HCT116 (cell line): Measurements from ENCODE around the gene KIF12. TPM values are rescaled to one million over a fixed set of nuclear protein-coding genes. Genes with fewer than 3 reads are reported as not detected.

Experiments
- ATAC-seq: fragments of 200-7000 bp; cut with Tn5 transposase; 2 replicates; pipeline ENCODE4 v1.9.1; 2020; ENCODE audit warnings: mild to moderate bottlenecking, moderate library complexity
- BruUV-seq: library from RNA; stranded (reverse); fragments of 400-500 nt; replicated peaks from 2 replicates; lab custom pipeline; 2021; lab: Mats Ljungman, UMichigan
- CTCF ChIA-PET: fragments of 300-600 bp; sonication (Branson Sonifier 250); formaldehyde crosslinking; loops from one replicate; lab custom pipeline; 2021; ENCODE audit warnings: antibody characterized with exemption; lab: Charles Lee
- POLR2A ChIA-PET: fragments of 300-600, 350-600 bp; sonication (Branson Sonifier 250); formaldehyde crosslinking; loops from one replicate; lab custom pipeline; 2021; ENCODE audit warnings: antibody characterized with exemption; lab: Charles Lee
- RAD21 ChIA-PET, 2 experiments: fragments of 300-600 bp; sonication (Branson Sonifier 250); formaldehyde crosslinking; loops; one replicate each; lab custom pipeline; 2023; ENCODE audit warnings: low total read pairs in 2 of 2; ENCODE audit not compliant: uncharacterized antibody in 2 of 2, unreplicated experiment in 2 of 2, low non-redundant PET in 1 of 2; lab: Charles Lee
- DNase-seq: peaks from one replicate; pipeline ENCODE4 v3.0.0-alpha.2; 2010; ENCODE audit warnings: low read depth, low spot score
- H2AFZ ChIP-seq: fragments of 200-600 bp; shearing (Covaris generic), sonication (generic); 2 replicates; pipeline ENCODE4 v1.6.1; 2017; ENCODE audit warnings: low read depth, mixed run types, mixed read lengths, antibody characterized with exemption, low read length; ENCODE audit not compliant: poor library complexity, severe bottlenecking
- H3K27ac ChIP-seq: 2 replicates; pipeline ENCODE4 v1.5.1; 2012; ENCODE audit warnings: low read depth, low read length
- H3K27me3 ChIP-seq: fragments of 200-600 bp; sonication (generic); 2 replicates; pipeline ENCODE4 v1.6.1; 2016; ENCODE audit warnings: mixed run types, low read length, mixed read lengths; ENCODE audit not compliant: insufficient read depth
- H3K36me3 ChIP-seq, 2 experiments: fragments of 200-500 bp in 1 of 2; fragments of 200-600 bp in 1 of 2; sonication (Bioruptor generic) in 1 of 2; sonication (generic) in 1 of 2; 2 replicates each; pipeline versions ENCODE4 v1.5.1 to v1.6.1; 2014 to 2016; ENCODE audit warnings: low read length in 2 of 2, inconsistent platforms in 1 of 2, mixed read lengths in 1 of 2, mixed run types in 1 of 2; ENCODE audit not compliant: insufficient read depth in 2 of 2, control insufficient read depth in 1 of 2
- H3K4me1 ChIP-seq, 2 experiments: fragments of 200-600 bp in 1 of 2; sonication (generic) in 1 of 2; 2 replicates each; pipeline versions ENCODE4 v1.5.1 to v1.6.1; 2012 to 2017; ENCODE audit warnings: low read length in 2 of 2, inconsistent platforms in 1 of 2, mild to moderate bottlenecking in 1 of 2, mixed read lengths in 1 of 2, mixed run types in 1 of 2, moderate library complexity in 1 of 2; ENCODE audit not compliant: insufficient read depth in 2 of 2, control insufficient read depth in 1 of 2
- H3K4me2 ChIP-seq: fragments of 200-600 bp; sonication (generic); 2 replicates; pipeline ENCODE4 v1.6.1; 2017; ENCODE audit warnings: mixed run types, low read length, mixed read lengths
- H3K4me3 ChIP-seq, 2 experiments: fragments of 200-600 bp in 1 of 2; sonication (generic) in 1 of 2; replicated peaks in 1 of 2; 2 replicates each; pipeline ENCODE4 v1.5.1; 2011 to 2016; ENCODE audit warnings: low read length in 2 of 2, control low read depth in 1 of 2, low read depth in 1 of 2, mild to moderate bottlenecking in 1 of 2, mixed read lengths in 1 of 2, mixed run types in 1 of 2
- H3K79me2 ChIP-seq: fragments of 200-600 bp; sonication (generic); 2 replicates; pipeline ENCODE4 v1.6.1; 2017; ENCODE audit warnings: mild to moderate bottlenecking, mixed run types, low read length, moderate library complexity, mixed read lengths; ENCODE audit not compliant: insufficient read depth
- H3K9ac ChIP-seq: fragments of 200-600 bp; sonication (generic); 2 replicates; pipeline ENCODE4 v1.6.1; 2016; ENCODE audit warnings: low read length, mixed read lengths
- H3K9me2 ChIP-seq: fragments of 200-600 bp; sonication (generic), shearing (Covaris generic); 2 replicates; pipeline ENCODE4 v1.6.1; 2017; ENCODE audit warnings: mixed run types, mild to moderate bottlenecking, moderate library complexity; ENCODE audit not compliant: insufficient read depth
- H3K9me3 ChIP-seq, 2 experiments: fragments of 200-500 bp in 1 of 2; fragments of 200-600 bp in 1 of 2; sonication (Bioruptor generic) in 1 of 2; sonication (generic) in 1 of 2; 2 replicates each; pipeline ENCODE4 v1.6.1; 2014 to 2017; ENCODE audit warnings: low read length in 2 of 2, mixed read lengths in 2 of 2, inconsistent platforms in 1 of 2, low read depth in 1 of 2, mild to moderate bottlenecking in 1 of 2, mixed run types in 1 of 2, moderate library complexity in 1 of 2; ENCODE audit not compliant: control insufficient read depth in 1 of 2, insufficient read depth in 1 of 2
- H4K20me1 ChIP-seq: fragments of 200-600 bp; sonication (generic), shearing (Covaris generic); 2 replicates; pipeline ENCODE4 v1.6.1; 2017; ENCODE audit warnings: mixed run types, mild to moderate bottlenecking, moderate library complexity; ENCODE audit not compliant: insufficient read depth
- CBX3 ChIP-seq: IDR thresholded peaks from 2 replicates; pipeline ENCODE4 v1.6.1; 2012; ENCODE audit warnings: low read depth
- EGR1 ChIP-seq: IDR thresholded peaks from 2 replicates; pipeline ENCODE4 v1.6.1; 2012; ENCODE audit warnings: low read depth
- EZH2 ChIP-seq: fragments of 200-600 bp; sonication (generic); IDR thresholded peaks from 2 replicates; pipeline ENCODE4 v1.6.1; 2017; ENCODE audit warnings: antibody characterized with exemption, mixed run types
- EZH2phosphoT487 ChIP-seq: fragments of 200-600 bp; IDR thresholded peaks from 2 replicates; pipeline ENCODE4 v1.6.1; 2018; ENCODE audit warnings: antibody characterized with exemption, borderline replicate concordance
- FOSL1 ChIP-seq: IDR thresholded peaks from 2 replicates; pipeline ENCODE4 v1.6.1; 2012; ENCODE audit warnings: low read depth
- POLR2A ChIP-seq: IDR thresholded peaks from 2 replicates; pipeline ENCODE4 v1.7.0; 2011; ENCODE audit warnings: borderline replicate concordance; ENCODE audit not compliant: insufficient read depth, insufficient read length; ENCODE audit errors: extremely low read depth
- RAD21 ChIP-seq: IDR thresholded peaks from 2 replicates; pipeline ENCODE4 v1.6.1; 2012; ENCODE audit warnings: low read depth, mild to moderate bottlenecking
- SIN3A ChIP-seq: IDR thresholded peaks from 2 replicates; pipeline ENCODE4 v1.6.1; 2012; ENCODE audit warnings: low read depth
- SP1 ChIP-seq: IDR thresholded peaks from 2 replicates; pipeline ENCODE4 v1.6.1; 2012; ENCODE audit warnings: low read depth
- SRF ChIP-seq: IDR thresholded peaks from 2 replicates; pipeline ENCODE4 v1.6.1; 2012; ENCODE audit warnings: low read depth
- TCF7L2 ChIP-seq: IDR thresholded peaks from 2 replicates; pipeline ENCODE4 v1.7.0; 2011; ENCODE audit warnings: borderline replicate concordance, inconsistent platforms; ENCODE audit not compliant: insufficient read depth, insufficient read length; ENCODE audit errors: extremely low read depth
- YY1 ChIP-seq: IDR thresholded peaks from 2 replicates; pipeline ENCODE4 v1.6.1; 2011; ENCODE audit warnings: low read length, low read depth, moderate library complexity, mild to moderate bottlenecking; ENCODE audit not compliant: insufficient replicate concordance; ENCODE audit errors: extremely low read depth
- ZFX ChIP-seq: fragments of 450-650 bp; IDR thresholded peaks from 2 replicates; pipeline ENCODE4 v1.6.1; 2017
- intact Hi-C: fragments of 100-400 bp; cut with micrococcal nuclease; formaldehyde crosslinking; loops from 2 replicates; pipeline ENCODE4 v1.10.0; 2022
- total RNA-seq: library from RNA; stranded (reverse); gene quantifications from one replicate; pipeline ENCODE4 v1.2.1, GENCODE V29; 2021; ENCODE audit not compliant: unreplicated experiment
- TF ChIP-seq, protein P1 (sequence below): IDR thresholded peaks from 2 replicates; pipeline ENCODE4 v1.6.1; 2011; ENCODE audit warnings: mild to moderate bottlenecking, low read length, moderate library complexity; ENCODE audit not compliant: insufficient replicate concordance; ENCODE audit errors: extremely low read depth
- TF ChIP-seq, protein P2 (sequence below): IDR thresholded peaks from 2 replicates; pipeline ENCODE4 v1.6.1; 2012
- TF ChIP-seq, protein P3 (sequence below): IDR thresholded peaks from 2 replicates; pipeline ENCODE4 v1.6.1; 2012
- TF ChIP-seq, protein P4 (sequence below): IDR thresholded peaks from 2 replicates; pipeline ENCODE4 v1.6.1; 2012; ENCODE audit warnings: low read depth

KIF12 gene
- total RNA-seq, 1 experiment from 2014 or later = 6.4 TPM

DNA sequence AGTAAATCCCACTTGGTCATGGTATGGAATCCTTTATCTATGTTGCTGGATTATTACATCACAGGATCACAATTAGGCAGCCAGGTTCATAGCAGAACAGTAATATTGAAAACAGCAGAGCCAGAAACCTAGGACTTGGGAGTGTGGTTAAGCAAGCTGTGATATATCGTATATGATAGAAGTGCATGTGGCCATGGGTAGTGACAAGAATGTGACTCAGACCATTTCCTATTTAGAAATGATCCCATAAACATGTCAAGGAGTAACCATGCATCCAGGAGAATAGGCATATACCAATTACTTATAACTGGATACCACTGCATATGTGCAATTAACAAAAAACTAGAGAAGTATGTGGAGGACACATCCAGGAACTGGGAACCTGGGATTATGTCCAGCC lies 52.2 kb downstream of the KIF12 start:
- ATAC-seq = no peak
- H3K27ac ChIP-seq = no peak overlapping the region
- BruUV-seq = no TSS peak

More for the DNA sequence above, 52.2 kb downstream of the KIF12 start:
- TF ChIP-seq, protein P1, sequence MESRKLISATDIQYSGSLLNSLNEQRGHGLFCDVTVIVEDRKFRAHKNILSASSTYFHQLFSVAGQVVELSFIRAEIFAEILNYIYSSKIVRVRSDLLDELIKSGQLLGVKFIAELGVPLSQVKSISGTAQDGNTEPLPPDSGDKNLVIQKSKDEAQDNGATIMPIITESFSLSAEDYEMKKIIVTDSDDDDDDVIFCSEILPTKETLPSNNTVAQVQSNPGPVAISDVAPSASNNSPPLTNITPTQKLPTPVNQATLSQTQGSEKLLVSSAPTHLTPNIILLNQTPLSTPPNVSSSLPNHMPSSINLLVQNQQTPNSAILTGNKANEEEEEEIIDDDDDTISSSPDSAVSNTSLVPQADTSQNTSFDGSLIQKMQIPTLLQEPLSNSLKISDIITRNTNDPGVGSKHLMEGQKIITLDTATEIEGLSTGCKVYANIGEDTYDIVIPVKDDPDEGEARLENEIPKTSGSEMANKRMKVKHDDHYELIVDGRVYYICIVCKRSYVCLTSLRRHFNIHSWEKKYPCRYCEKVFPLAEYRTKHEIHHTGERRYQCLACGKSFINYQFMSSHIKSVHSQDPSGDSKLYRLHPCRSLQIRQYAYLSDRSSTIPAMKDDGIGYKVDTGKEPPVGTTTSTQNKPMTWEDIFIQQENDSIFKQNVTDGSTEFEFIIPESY = no peak
- TF ChIP-seq EGR1 = no peak
- no peak for TF ChIP-seq EZH2phosphoT487
- TF ChIP-seq, protein P2, sequence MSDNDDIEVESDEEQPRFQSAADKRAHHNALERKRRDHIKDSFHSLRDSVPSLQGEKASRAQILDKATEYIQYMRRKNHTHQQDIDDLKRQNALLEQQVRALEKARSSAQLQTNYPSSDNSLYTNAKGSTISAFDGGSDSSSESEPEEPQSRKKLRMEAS = no peak
- no peak for TF ChIP-seq ZFX
- TF ChIP-seq CBX3 = no peak
- TF ChIP-seq POLR2A = no peak
- TF ChIP-seq SIN3A = no peak
- no peak for TF ChIP-seq EZH2
- no peak for TF ChIP-seq FOSL1
- TF ChIP-seq YY1 = no peak
- TF ChIP-seq SP1 = no peak
- no peak for TF ChIP-seq SRF
- TF ChIP-seq, protein P3, sequence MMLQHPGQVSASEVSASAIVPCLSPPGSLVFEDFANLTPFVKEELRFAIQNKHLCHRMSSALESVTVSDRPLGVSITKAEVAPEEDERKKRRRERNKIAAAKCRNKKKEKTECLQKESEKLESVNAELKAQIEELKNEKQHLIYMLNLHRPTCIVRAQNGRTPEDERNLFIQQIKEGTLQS = no peak
- TF ChIP-seq, protein P4, sequence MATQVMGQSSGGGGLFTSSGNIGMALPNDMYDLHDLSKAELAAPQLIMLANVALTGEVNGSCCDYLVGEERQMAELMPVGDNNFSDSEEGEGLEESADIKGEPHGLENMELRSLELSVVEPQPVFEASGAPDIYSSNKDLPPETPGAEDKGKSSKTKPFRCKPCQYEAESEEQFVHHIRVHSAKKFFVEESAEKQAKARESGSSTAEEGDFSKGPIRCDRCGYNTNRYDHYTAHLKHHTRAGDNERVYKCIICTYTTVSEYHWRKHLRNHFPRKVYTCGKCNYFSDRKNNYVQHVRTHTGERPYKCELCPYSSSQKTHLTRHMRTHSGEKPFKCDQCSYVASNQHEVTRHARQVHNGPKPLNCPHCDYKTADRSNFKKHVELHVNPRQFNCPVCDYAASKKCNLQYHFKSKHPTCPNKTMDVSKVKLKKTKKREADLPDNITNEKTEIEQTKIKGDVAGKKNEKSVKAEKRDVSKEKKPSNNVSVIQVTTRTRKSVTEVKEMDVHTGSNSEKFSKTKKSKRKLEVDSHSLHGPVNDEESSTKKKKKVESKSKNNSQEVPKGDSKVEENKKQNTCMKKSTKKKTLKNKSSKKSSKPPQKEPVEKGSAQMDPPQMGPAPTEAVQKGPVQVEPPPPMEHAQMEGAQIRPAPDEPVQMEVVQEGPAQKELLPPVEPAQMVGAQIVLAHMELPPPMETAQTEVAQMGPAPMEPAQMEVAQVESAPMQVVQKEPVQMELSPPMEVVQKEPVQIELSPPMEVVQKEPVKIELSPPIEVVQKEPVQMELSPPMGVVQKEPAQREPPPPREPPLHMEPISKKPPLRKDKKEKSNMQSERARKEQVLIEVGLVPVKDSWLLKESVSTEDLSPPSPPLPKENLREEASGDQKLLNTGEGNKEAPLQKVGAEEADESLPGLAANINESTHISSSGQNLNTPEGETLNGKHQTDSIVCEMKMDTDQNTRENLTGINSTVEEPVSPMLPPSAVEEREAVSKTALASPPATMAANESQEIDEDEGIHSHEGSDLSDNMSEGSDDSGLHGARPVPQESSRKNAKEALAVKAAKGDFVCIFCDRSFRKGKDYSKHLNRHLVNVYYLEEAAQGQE = no peak
- TF ChIP-seq RAD21 = no peak
- no peak for TF ChIP-seq TCF7L2
- Histone ChIP-seq H3K4me2 (no peak overlapping the region), H3K9ac (no peak overlapping the region), H3K27me3 (no peaks in the 10 kb centered on the region), H3K36me3 (no peaks in the 10 kb centered on the region), H4K20me1 (no peaks in the 10 kb centered on the region), H3K9me2 (no peaks in the 10 kb centered on the region), H3K79me2 (no peaks in the 10 kb centered on the region), H3K4me1 (no peaks in the 10 kb centered on the region), H3K4me3 (no peak overlapping the region), H3K9me3 (no peaks in the 10 kb centered on the region), H2AFZ (no peak overlapping the region)
- RAD21 ChIA-PET = no interaction called here
- no peak for DNase-seq
- intact Hi-C loops = loop anchor here (1.0 kb wide), 1 partner anchor 310 kb away; no protein-coding TSS in a partner anchor
- CTCF ChIA-PET = interaction anchor here (0.8 to 1.6 kb wide), 3 partner anchors 8 to 309 kb away, joined by 4 to 15 read pairs (median 4); no protein-coding TSS in a partner anchor
- POLR2A ChIA-PET = no interaction called here
